Neutrophil (primary cell): Measurements from ENCODE around the gene ETS1.

Experiments used
- H3K27ac ChIP-seq: fragments of 200-600 bp; sonication (generic); 2 replicates; pipeline ENCODE4 v1.5.1; 2016; ENCODE audit warnings: mild to moderate bottlenecking, moderate library complexity
- H3K27me3 ChIP-seq: fragments of 200-600 bp; sonication (generic); 2 replicates; pipeline ENCODE4 v1.6.0; 2016; ENCODE audit warnings: mild to moderate bottlenecking
- H3K36me3 ChIP-seq: fragments of 200-600 bp; sonication (generic); 2 replicates; pipeline ENCODE4 v1.5.1; 2017
- H3K4me1 ChIP-seq, 2 experiments: fragments of 200-600 bp in 1 of 2; sonication (generic) in 1 of 2; 1 replicate in 1 of 2; 2 replicates in 1 of 2; pipeline versions ENCODE4 v1.5.1 to v1.6.1; 2013 to 2016; ENCODE audit warnings: low read depth in 1 of 2, low read length in 1 of 2, mild to moderate bottlenecking in 1 of 2, moderate library complexity in 1 of 2; ENCODE audit not compliant: control insufficient read depth in 1 of 2, insufficient read depth in 1 of 2
- H3K4me3 ChIP-seq, 2 experiments: fragments of 200-600 bp in 1 of 2; sonication (generic) in 1 of 2; 1 replicate in 1 of 2; 2 replicates in 1 of 2; pipeline ENCODE4 v1.5.1; 2013 to 2016; ENCODE audit warnings: low read depth in 1 of 2, low read length in 1 of 2, mild to moderate bottlenecking in 1 of 2, moderate library complexity in 1 of 2
- H3K9me3 ChIP-seq: fragments of 200-600 bp; sonication (generic); 2 replicates; pipeline ENCODE4 v1.5.1; 2016
- TF ChIP-seq, protein P1 (sequence below): fragments of 200-600 bp; sonication (generic); IDR thresholded peaks from 2 replicates; pipeline ENCODE4 v1.5.1; 2016; ENCODE audit warnings: antibody characterized with exemption

The ETS1 gene

DNA sequence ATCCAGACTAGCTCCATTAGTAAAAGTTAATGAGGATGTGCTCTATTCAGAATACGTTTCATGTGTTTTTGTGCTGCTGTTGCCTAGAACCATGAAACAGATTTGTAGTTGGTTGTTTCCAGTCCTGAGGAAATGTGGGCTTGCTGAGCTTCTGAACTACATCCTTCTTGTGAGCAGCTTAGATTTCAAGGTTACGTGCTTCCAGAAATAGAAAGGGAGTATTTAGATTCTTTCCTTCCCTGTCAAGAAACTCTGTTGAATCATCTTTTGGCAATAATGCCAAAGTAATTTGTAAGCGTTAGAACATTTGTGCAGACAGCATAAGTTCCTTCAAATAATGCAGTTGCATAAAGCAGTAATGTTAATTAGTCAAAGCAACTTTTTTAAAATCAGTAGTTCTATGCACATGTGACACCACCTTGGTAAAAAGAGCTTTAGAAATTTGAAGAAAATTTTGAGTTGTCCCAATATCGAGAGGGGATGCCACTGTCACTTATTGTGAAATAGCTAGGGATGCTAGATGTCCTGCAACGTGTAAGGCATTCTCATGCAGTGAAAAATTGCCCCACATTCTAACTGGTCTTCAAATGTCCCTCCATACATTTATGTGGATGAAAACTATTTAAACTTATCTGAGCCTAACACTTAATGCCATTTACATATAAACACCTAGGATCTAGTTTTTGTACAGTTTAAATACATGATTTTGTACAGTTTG is 169.6 kb downstream of the ETS1 start:
- Histone ChIP-seq H3K4me1 (no peaks in the 10 kb centered on the region), H3K27me3 (no peaks in the 10 kb centered on the region), H3K27ac (no peak overlapping the region), H3K9me3 (no peaks in the 10 kb centered on the region), H3K36me3 (no peaks in the 10 kb centered on the region), H3K4me3 (no peak overlapping the region)
- TF ChIP-seq, protein P1, sequence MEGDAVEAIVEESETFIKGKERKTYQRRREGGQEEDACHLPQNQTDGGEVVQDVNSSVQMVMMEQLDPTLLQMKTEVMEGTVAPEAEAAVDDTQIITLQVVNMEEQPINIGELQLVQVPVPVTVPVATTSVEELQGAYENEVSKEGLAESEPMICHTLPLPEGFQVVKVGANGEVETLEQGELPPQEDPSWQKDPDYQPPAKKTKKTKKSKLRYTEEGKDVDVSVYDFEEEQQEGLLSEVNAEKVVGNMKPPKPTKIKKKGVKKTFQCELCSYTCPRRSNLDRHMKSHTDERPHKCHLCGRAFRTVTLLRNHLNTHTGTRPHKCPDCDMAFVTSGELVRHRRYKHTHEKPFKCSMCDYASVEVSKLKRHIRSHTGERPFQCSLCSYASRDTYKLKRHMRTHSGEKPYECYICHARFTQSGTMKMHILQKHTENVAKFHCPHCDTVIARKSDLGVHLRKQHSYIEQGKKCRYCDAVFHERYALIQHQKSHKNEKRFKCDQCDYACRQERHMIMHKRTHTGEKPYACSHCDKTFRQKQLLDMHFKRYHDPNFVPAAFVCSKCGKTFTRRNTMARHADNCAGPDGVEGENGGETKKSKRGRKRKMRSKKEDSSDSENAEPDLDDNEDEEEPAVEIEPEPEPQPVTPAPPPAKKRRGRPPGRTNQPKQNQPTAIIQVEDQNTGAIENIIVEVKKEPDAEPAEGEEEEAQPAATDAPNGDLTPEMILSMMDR = no peak

DNA sequence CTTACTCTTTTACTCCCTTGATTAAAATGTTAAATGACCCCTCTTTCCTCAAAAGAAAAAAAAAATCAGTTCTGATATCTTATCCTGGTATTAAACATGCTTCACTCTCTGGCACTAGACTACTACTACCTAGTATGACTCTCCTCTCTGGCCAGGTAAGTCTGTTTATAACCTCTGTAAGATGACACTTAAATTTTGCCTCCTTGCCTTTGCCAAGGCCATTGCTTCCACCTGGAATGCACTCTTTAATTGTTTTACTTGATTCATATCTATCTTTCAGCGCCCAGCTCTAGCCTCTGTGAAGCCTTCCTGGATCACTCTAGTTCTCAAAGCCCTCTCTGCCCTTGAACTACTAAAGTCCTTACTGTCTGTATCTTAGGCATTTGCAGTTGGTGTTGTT is 170.4 kb downstream of the ETS1 start:
- H3K4me1 ChIP-seq = no peaks in the 10 kb centered on the region
- TF ChIP-seq, protein P1 = no peak
- H3K27me3 ChIP-seq = no peaks in the 10 kb centered on the region
- H3K4me3 ChIP-seq = no peak overlapping the region
- no peak overlapping the region for H3K27ac ChIP-seq
- H3K9me3 ChIP-seq = no peaks in the 10 kb centered on the region
- no peaks in the 10 kb centered on the region for H3K36me3 ChIP-seq

DNA sequence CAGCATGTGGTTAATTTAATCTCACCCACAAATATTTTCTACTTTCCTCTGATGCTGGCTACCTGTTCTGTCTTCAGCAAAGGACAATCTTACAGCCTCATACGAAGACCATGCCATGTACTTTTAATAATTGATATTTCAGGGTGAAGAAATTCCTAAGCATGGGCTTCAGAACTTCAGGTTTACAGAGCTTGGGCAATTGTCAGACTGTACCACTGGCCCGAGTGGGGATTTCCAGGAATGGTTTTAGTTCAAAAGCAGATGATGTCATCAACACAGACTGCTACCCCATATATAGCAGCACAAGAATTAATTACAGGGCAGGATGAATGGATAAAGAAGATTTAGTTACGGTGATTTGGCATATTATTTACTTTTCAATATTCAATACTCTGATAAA is 171.8 kb downstream of the ETS1 start:
- TF ChIP-seq, protein P1 = no peak
- no peaks in the 10 kb centered on the region for H3K4me1 ChIP-seq
- no peaks in the 10 kb centered on the region for H3K36me3 ChIP-seq
- no peak overlapping the region for H3K4me3 ChIP-seq
- H3K9me3 ChIP-seq = no peaks in the 10 kb centered on the region
- H3K27me3 ChIP-seq = no peaks in the 10 kb centered on the region
- no peak overlapping the region for H3K27ac ChIP-seq

DNA sequence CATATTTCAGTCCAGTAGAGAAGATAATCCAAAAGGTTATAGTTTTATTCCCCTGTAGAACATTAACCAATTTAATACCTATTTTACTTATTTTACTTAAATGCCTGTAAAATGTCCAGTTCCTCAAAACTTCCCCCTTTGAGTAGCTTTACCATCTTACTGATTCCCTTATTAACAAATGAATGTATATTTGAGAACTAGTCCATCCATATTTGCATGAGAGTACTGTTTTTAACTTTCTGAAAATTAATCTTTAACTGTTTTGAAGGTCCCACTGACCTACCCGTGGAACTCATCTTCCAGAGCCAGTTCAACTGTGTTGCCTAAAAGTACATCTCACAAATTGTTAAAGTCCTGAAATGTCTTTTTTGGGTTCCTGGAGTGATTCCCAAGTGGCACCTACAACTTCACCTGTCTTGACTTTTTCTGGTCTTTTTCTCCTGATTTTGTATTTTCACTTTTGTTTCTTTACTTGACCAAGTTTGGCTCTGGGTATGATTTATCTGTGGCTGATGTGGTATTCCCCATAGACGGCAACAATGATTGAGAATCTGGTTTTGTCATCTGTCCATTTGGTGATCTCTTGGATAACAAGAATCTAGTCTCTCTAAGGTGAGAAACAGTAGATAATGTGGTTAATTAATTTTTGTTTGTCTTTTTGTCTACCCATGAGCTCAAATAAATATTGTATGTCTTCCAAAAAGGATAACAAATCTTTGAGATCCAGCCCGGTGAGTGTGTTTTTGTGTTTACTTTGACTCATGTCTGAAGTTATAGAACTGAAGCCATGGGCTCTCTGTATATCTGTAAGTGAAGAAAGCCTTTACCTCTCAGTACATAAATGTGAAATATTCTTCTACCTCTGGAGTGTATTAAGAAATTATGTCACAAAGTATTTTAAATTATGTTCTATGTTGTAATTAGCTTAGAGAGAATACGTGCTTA is 174.2 kb downstream of the ETS1 start:
- H3K4me3 ChIP-seq = no peak overlapping the region
- TF ChIP-seq, protein P1 = no peak
- H3K27me3 ChIP-seq = no peaks in the 10 kb centered on the region
- H3K36me3 ChIP-seq = no peaks in the 10 kb centered on the region
- no peaks in the 10 kb centered on the region for H3K9me3 ChIP-seq
- H3K4me1 ChIP-seq = no peaks in the 10 kb centered on the region
- no peak overlapping the region for H3K27ac ChIP-seq

DNA sequence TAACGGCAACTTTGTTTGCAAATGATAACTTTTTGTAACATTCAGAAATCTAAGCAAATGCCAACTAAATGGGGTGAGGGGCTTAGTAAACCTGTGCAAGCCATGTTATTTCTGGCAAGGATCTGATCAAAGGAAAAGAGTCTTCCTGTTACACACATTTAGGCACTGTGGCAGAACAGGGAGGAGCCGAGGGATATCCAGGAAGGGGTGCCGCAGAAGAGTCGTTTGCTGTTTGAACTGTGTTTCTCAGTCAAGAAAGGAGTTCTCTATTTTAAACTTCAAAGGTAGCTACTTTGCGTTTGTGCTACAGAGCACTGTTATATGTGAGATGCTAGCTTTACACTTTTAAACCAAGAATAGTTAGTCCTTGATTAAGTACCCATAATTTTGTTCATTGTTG is 175.5 kb downstream of the ETS1 start:
- H3K4me1 ChIP-seq = no peaks in the 10 kb centered on the region
- H3K27me3 ChIP-seq = no peaks in the 10 kb centered on the region
- TF ChIP-seq, protein P1 = no peak
- no peaks in the 10 kb centered on the region for H3K9me3 ChIP-seq
- H3K27ac ChIP-seq = no peak overlapping the region
- H3K36me3 ChIP-seq = no peaks in the 10 kb centered on the region
- H3K4me3 ChIP-seq = no peak overlapping the region
